Neutrophil (primary cell): ENCODE results near the gene RNF4.

Experiments
- H3K27ac ChIP-seq: fragments of 200-600 bp; sonication (generic); 2 replicates; pipeline ENCODE4 v1.5.1; 2016; ENCODE audit warnings: mild to moderate bottlenecking, moderate library complexity
- H3K27me3 ChIP-seq: fragments of 200-600 bp; sonication (generic); 2 replicates; pipeline ENCODE4 v1.6.0; 2016; ENCODE audit warnings: mild to moderate bottlenecking
- H3K36me3 ChIP-seq: fragments of 200-600 bp; sonication (generic); 2 replicates; pipeline ENCODE4 v1.5.1; 2017
- H3K4me1 ChIP-seq, 2 experiments: fragments of 200-600 bp in 1 of 2; sonication (generic) in 1 of 2; 1 replicate in 1 of 2; 2 replicates in 1 of 2; pipeline versions ENCODE4 v1.5.1 to v1.6.1; 2013 to 2016; ENCODE audit warnings: low read depth in 1 of 2, low read length in 1 of 2, mild to moderate bottlenecking in 1 of 2, moderate library complexity in 1 of 2; ENCODE audit not compliant: control insufficient read depth in 1 of 2, insufficient read depth in 1 of 2
- H3K4me3 ChIP-seq, 2 experiments: fragments of 200-600 bp in 1 of 2; sonication (generic) in 1 of 2; 1 replicate in 1 of 2; 2 replicates in 1 of 2; pipeline ENCODE4 v1.5.1; 2013 to 2016; ENCODE audit warnings: low read depth in 1 of 2, low read length in 1 of 2, mild to moderate bottlenecking in 1 of 2, moderate library complexity in 1 of 2
- H3K9me3 ChIP-seq: fragments of 200-600 bp; sonication (generic); 2 replicates; pipeline ENCODE4 v1.5.1; 2016
- TF ChIP-seq, protein P1 (sequence below): fragments of 200-600 bp; sonication (generic); IDR thresholded peaks from 2 replicates; pipeline ENCODE4 v1.5.1; 2016; ENCODE audit warnings: antibody characterized with exemption

RNF4 gene

DNA sequence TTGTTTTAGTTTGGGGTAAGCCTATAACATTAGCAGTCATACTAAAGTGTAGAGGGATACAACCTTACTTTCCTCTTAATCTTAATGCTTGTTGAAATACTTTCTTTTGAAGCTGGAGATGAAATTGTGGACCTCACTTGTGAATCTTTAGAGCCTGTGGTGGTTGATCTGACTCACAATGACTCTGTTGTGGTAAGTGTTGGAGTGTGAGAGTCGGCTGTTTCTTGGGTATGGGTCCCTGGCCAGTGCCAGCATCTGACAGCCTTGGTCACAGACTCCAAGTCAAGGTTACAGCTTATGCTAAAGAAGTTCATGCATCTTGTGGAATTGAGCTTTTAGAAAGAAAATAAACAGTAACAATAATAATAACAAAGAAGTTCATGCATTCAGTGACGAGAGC is 31.6 kb downstream of the RNF4 start:
- H3K27me3 ChIP-seq, result no peaks in the 10 kb centered on the region
- H3K9me3 ChIP-seq, result no peaks in the 10 kb centered on the region
- H3K4me3 ChIP-seq, result no peak overlapping the region
- TF ChIP-seq, protein P1, sequence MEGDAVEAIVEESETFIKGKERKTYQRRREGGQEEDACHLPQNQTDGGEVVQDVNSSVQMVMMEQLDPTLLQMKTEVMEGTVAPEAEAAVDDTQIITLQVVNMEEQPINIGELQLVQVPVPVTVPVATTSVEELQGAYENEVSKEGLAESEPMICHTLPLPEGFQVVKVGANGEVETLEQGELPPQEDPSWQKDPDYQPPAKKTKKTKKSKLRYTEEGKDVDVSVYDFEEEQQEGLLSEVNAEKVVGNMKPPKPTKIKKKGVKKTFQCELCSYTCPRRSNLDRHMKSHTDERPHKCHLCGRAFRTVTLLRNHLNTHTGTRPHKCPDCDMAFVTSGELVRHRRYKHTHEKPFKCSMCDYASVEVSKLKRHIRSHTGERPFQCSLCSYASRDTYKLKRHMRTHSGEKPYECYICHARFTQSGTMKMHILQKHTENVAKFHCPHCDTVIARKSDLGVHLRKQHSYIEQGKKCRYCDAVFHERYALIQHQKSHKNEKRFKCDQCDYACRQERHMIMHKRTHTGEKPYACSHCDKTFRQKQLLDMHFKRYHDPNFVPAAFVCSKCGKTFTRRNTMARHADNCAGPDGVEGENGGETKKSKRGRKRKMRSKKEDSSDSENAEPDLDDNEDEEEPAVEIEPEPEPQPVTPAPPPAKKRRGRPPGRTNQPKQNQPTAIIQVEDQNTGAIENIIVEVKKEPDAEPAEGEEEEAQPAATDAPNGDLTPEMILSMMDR, result no peak
- no peak overlapping the region for H3K27ac ChIP-seq
- peaks cover 73% of the 10 kb centered on the region for H3K36me3 ChIP-seq
- H3K4me1 ChIP-seq, result peaks cover 0 to 6% of the 10 kb centered on the region in 2 experiments

DNA sequence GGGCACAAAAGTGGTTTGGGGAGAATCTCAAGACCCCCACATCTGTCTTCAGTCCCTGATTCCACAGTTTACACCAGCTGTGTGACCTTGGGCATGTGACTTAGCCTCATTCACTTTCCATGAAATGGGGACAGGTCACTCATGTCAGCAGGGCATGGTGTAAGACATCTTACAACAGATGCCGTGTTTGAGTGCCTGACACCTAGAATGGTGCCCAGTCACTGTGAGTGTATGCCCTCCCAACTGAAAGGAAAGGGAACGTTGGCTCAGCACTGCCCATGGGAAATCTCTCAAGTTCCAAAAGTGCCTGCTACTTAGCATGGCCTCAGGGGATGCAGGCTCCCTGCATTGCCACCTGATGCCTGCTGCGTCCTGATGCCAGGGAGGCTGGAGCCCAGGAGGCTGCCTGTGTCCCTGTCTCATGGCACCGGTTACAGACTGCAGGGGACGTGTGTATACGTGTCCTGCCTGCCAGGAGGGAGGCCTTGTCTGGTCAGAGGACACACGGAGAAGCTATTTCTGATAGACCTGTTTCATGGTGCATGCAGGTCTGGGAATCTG is 32.2 kb downstream of the RNF4 start:
- peaks cover 70% of the 10 kb centered on the region for H3K36me3 ChIP-seq
- H3K9me3 ChIP-seq, result no peaks in the 10 kb centered on the region
- no peak overlapping the region for H3K4me3 ChIP-seq
- H3K27me3 ChIP-seq, result no peaks in the 10 kb centered on the region
- H3K27ac ChIP-seq, result no peak overlapping the region
- TF ChIP-seq, protein P1, result no peak
- H3K4me1 ChIP-seq, result peaks cover 0 to 6% of the 10 kb centered on the region in 2 experiments

DNA sequence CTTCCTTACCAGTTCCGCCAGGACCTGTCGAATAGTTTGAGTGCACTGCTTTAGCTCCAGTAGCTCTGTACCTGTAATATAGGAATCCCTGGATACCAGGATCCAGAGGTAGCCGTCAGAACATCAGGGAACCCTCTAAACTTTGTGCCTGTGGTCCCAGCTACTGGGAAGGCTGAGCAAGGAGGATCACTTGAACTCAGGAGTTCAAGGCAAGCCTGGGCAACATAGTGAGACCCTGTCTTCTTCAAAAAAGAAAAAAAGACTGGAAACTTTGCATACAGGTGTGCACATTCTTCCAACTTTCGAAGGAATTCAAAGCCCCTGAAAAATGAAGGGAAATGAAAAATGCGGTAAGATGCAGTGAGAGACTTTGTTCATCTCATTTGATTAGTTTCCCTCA is 34.9 kb downstream of the RNF4 start:
- peak overlapping the region; percentile 67 for H3K27ac ChIP-seq
- H3K4me1 ChIP-seq, result peaks cover 0 to 6% of the 10 kb centered on the region in 2 experiments
- no peak overlapping the region for H3K4me3 ChIP-seq
- no peaks in the 10 kb centered on the region for H3K27me3 ChIP-seq
- TF ChIP-seq, protein P1, result no peak
- no peaks in the 10 kb centered on the region for H3K9me3 ChIP-seq
- peaks cover 59% of the 10 kb centered on the region for H3K36me3 ChIP-seq

DNA sequence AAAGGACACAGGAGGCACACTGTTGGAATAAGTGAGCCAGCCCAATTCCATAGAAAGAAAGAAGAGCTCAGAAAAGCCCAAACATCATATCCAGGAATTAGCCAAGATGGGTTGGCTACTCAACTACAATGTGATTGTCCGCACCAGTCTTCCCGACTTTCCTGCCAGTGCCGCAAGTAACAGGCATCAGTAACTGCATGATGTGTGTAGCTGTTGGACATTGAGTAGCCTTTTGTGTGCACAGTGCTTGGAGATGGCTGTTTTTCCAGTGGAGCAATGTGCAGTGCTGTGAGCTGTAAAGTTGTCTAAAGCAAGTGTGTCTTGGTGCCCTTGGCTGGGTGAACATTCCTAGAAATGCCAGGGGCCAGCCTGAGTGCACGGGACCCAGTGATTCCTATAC is 38.4 kb downstream of the RNF4 start:
- TF ChIP-seq, protein P1, result no peak
- no peak overlapping the region for H3K4me3 ChIP-seq

DNA sequence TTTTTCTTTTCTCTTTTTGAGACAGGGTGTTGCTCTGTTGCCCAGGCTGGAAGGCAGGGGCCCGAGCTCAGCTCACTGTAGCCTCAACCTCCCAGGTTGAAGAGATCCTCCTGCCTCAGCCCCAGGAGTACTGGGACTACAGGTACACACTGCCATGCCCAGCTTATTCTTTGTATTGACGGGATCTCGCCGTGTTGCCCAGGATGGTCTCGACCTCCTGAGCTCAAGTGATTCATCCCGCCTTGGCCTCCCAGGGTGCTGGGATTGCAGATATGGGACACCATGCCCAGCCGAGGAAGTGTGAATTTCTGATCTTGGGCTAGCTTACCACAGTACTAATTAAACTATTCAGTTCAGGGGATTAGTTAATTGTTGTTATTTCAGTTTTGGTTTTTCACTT is 38.9 kb downstream of the RNF4 start:
- Histone ChIP-seq H3K27me3 (no peaks in the 10 kb centered on the region), H3K27ac (no peak overlapping the region), H3K9me3 (no peaks in the 10 kb centered on the region), H3K36me3 (peaks cover 61% of the 10 kb centered on the region), H3K4me3 (no peak overlapping the region), H3K4me1 (peaks cover 0 to 4% of the 10 kb centered on the region in 2 experiments)
- TF ChIP-seq, protein P1, result no peak

More for the DNA sequence above, 38.4 kb downstream of the RNF4 start:
- H3K27me3 ChIP-seq, result no peaks in the 10 kb centered on the region
- H3K9me3 ChIP-seq, result no peaks in the 10 kb centered on the region
- H3K36me3 ChIP-seq, result peaks cover 57% of the 10 kb centered on the region
- H3K27ac ChIP-seq, result no peak overlapping the region
- H3K4me1 ChIP-seq, result peaks cover 0 to 6% of the 10 kb centered on the region in 2 experiments
